HFFc6 (cell line): ENCODE results near the gene SERTAD2. TPM values are rescaled to one million over a fixed set of nuclear protein-coding genes. Genes with fewer than 3 reads are reported as not detected.

Experiments used
- DNase-seq: peaks from one replicate; pipeline ENCODE4 v3.0.0-alpha.2; 2018
- H3K27ac Mint-ChIP-seq: 2 replicates; pipeline ENCODE4 v1.8.0; 2020; ENCODE audit warnings: mild to moderate bottlenecking, mixed read lengths
- H3K27me3 Mint-ChIP-seq: 2 replicates; pipeline ENCODE4 v1.8.0; 2021; ENCODE audit warnings: mild to moderate bottlenecking, moderate library complexity, mixed read lengths; ENCODE audit not compliant: insufficient read depth
- H3K36me3 Mint-ChIP-seq: 2 replicates; pipeline ENCODE4 v1.8.0; 2021; ENCODE audit warnings: low read depth, mixed read lengths
- H3K4me1 Mint-ChIP-seq: 2 replicates; pipeline ENCODE4 v1.8.0; 2020; ENCODE audit warnings: low read depth, mixed read lengths
- H3K4me3 Mint-ChIP-seq: 2 replicates; pipeline ENCODE4 v1.8.0; 2020; ENCODE audit warnings: mild to moderate bottlenecking, moderate library complexity, mixed read lengths
- H3K9me3 Mint-ChIP-seq: 2 replicates; pipeline ENCODE4 v1.8.0; 2020; ENCODE audit warnings: mild to moderate bottlenecking, mixed read lengths
- total RNA-seq, 6 experiments: library from RNA; stranded (reverse); fragmentation: NEBNext Ultra II Directional; extraction: Animal tissue kit (Norgen Biotek cat#: 25700); gene quantifications; 2 replicates in 1 of 6; 3 replicates in 5 of 6; pipeline ENCODE4 v1.2.3, GENCODE V29; 2021
- TF ChIP-seq, protein P1 (sequence below): fragments of 200-600 bp; sonication (generic); IDR thresholded peaks from 2 replicates; pipeline ENCODE4 v1.5.0; 2021; ENCODE audit warnings: antibody characterized with exemption, mild to moderate bottlenecking

SERTAD2 gene
- total RNA-seq, 6 experiments from 2014 or later, result 22.2 to 33.9 (median 29.1) TPM

DNA sequence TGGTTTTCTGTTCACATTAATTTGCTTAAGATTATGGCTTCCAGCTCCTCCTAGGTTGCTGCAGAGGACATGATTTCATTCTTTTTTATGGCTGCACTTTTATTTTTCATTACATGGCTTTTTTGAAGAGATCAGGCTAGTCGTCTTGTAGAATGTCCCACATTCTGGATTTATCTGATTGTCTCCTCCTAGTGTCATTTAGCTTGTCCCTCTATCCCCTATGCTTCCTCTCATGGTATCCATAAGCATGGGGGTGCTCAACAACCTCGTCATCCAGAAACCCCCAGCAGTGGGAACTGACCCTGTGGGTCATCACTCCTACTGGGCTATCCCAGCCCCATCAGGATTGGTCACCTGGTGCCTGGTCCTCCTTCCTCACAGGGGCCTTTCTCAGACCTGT lies 49.6 kb downstream of the SERTAD2 start:
- H3K36me3 Mint-ChIP-seq, result peaks cover 16% of the 10 kb centered on the region
- H3K4me3 Mint-ChIP-seq, result no peak overlapping the region
- TF ChIP-seq, protein P1, sequence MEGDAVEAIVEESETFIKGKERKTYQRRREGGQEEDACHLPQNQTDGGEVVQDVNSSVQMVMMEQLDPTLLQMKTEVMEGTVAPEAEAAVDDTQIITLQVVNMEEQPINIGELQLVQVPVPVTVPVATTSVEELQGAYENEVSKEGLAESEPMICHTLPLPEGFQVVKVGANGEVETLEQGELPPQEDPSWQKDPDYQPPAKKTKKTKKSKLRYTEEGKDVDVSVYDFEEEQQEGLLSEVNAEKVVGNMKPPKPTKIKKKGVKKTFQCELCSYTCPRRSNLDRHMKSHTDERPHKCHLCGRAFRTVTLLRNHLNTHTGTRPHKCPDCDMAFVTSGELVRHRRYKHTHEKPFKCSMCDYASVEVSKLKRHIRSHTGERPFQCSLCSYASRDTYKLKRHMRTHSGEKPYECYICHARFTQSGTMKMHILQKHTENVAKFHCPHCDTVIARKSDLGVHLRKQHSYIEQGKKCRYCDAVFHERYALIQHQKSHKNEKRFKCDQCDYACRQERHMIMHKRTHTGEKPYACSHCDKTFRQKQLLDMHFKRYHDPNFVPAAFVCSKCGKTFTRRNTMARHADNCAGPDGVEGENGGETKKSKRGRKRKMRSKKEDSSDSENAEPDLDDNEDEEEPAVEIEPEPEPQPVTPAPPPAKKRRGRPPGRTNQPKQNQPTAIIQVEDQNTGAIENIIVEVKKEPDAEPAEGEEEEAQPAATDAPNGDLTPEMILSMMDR, result no peak
- no peak for DNase-seq
- H3K4me1 Mint-ChIP-seq, result peaks cover 21% of the 10 kb centered on the region
- peaks cover 15% of the 10 kb centered on the region for H3K9me3 Mint-ChIP-seq
- H3K27ac Mint-ChIP-seq, result no peak overlapping the region
- peaks cover 18% of the 10 kb centered on the region for H3K27me3 Mint-ChIP-seq

GRCh38 chr2:64602436-64602835 lies 51.3 kb downstream of the SERTAD2 start:
- TF ChIP-seq, protein P1, result no peak
- Mint-ChIP-seq H3K9me3 (peaks cover 15% of the 10 kb centered on the region), H3K36me3 (peaks cover 16% of the 10 kb centered on the region), H3K27ac (no peak overlapping the region), H3K27me3 (peaks cover 25% of the 10 kb centered on the region), H3K4me1 (peaks cover 22% of the 10 kb centered on the region), H3K4me3 (no peak overlapping the region)
- no peak for DNase-seq

DNA sequence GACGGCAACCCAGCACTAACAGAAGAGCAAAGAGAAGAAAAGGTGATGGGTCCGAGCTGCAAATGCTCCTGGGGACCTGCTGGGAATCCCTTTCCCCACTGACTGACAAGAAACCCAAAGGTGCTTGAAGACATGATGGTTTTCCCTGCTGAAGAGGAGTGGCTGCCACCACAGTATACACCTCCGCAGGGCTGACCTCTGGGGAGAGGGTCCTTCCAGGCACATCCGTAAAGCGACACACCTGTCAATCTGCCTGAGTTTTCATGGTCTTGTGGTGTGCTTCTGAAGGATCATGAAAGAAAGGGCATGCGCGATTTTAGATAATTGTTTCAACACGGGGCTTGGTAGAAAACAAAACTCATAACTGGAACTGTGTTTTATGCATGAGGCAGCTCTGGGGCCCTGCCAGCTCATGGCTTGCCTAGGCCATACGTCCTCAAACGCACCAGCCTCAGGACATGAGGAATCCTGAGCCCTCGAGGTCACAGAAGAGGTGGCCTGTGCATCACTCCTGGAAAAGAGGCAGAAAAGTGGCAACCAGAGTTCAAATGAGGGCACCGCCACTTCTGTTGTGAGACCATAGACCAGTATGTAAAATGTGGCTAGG lies 51.8 kb downstream of the SERTAD2 start:
- no peak for DNase-seq
- Mint-ChIP-seq H3K4me1 (peaks cover 22% of the 10 kb centered on the region), H3K27me3 (peaks cover 26% of the 10 kb centered on the region), H3K27ac (no peak overlapping the region), H3K4me3 (no peak overlapping the region), H3K36me3 (peaks cover 16% of the 10 kb centered on the region), H3K9me3 (peaks cover 15% of the 10 kb centered on the region)
- TF ChIP-seq, protein P1, result no peak

- DNase-seq, result no peak
- H3K9me3 Mint-ChIP-seq, result peaks cover 15% of the 10 kb centered on the region
- no peak overlapping the region for H3K27ac Mint-ChIP-seq
- no peak overlapping the region for H3K4me3 Mint-ChIP-seq
- H3K27me3 Mint-ChIP-seq, result peaks cover 28% of the 10 kb centered on the region
- peaks cover 16% of the 10 kb centered on the region for H3K36me3 Mint-ChIP-seq
- peaks cover 26% of the 10 kb centered on the region for H3K4me1 Mint-ChIP-seq
- TF ChIP-seq, protein P1, result no peak
Observed at GRCh38 chr2:64601034-64601754, 52.5 kb downstream of the SERTAD2 start.

DNA sequence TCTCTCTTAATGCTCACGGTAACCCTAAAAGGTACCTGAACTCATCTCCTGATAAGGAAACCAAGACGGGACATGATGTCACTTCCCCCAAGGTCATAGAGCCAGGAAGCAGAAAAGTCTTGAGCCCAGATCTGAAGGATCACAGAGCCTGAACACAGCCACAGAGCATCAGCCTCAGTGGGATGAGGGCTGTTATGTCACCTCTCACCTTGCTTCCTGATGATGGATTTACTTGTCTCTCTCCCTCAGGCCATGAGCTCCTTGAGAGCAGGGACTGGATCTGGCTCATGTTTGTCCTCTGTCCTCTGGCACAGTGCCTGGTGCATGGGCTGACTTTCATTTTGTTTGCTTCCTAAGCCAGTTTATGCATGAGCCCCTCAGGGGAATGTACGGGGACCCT lies 54.2 kb downstream of the SERTAD2 start:
- no peak for DNase-seq
- H3K27me3 Mint-ChIP-seq, result peaks cover 30% of the 10 kb centered on the region
- TF ChIP-seq, protein P1, result no peak
- H3K9me3 Mint-ChIP-seq, result peaks cover 10% of the 10 kb centered on the region
- H3K4me3 Mint-ChIP-seq, result peak overlapping the region; percentile 24; the same call in 1 of the 2 replicates
- H3K36me3 Mint-ChIP-seq, result peaks cover 10% of the 10 kb centered on the region
- peaks cover 31% of the 10 kb centered on the region for H3K4me1 Mint-ChIP-seq
- H3K27ac Mint-ChIP-seq, result no peak overlapping the region
